OCI-LY3 (cell line): ENCODE data around the gene CNTN1.

Source experiments
- CTCF ChIP-seq: fragments of 200-600, 300-600 bp; sonication (generic); IDR thresholded peaks from 2 replicates; pipeline ENCODE4 v1.5.1; 2014; ENCODE audit warnings: antibody characterized with exemption, low read length, low read depth
- EZH2phosphoT487 ChIP-seq: fragments of 200-600 bp; shearing (Covaris generic); IDR thresholded peaks from 2 replicates; pipeline ENCODE4 v1.6.1; 2018; ENCODE audit warnings: antibody characterized with exemption, mixed run types, low read depth

- no peak for TF ChIP-seq CTCF
- TF ChIP-seq EZH2phosphoT487, result no peak
These were observed 296.1 kb downstream of the CNTN1 start for GRCh38 chr12:40988355-40988754.
